GM21526 (cell line): ENCODE results near the gene POFUT1.

Experiments used
- ATAC-seq: cut with Tn5 transposase; IDR thresholded peaks from one replicate; pipeline ENCODE4 v1.9.1; 2021; ENCODE audit warnings: moderate library complexity; ENCODE audit not compliant: unreplicated experiment, low FRiP score

POFUT1 gene

DNA sequence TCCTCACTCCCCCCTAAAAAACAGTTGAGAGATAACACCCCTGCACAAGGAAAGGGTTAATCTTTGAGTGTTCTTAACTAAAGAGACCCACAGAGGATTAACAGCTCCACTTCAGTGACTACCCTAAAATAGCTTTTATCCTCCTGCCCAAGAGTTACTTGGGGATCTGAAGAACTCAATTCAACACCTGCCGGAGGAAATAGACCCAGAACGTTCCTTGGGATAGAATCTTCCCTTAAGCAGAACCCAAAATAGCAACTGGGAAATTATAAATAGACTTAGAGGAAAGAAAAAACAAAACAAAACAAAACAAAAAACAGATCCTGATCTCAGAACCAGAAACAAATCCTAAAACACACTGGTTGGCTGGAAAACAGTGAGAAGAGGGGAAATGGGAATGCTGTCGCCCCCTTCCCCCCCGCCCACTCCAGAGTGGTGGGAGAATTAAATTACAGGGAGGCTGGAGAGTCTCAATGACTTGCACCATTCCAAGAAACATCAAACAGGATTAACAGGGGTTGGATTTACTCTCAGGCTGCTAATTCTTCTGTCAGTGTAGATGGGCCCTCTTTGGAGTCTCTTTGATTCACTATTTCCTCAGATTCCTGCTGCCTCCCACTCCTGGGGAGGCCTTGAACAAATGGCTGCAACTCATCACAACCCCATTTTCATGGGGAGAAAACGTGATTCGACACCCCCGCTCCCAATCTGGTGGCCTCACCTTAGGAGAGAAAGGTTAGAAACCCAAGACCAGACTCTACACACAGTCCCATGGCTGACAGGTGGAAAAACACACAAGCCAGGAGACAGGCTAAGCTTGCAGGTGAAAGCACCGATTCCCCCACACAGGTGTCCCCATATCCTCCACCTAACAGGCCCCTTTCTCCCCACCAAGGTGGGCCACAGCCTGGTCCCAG is 1.6 kb upstream of the POFUT1 start:
- ATAC-seq, result no peak

DNA sequence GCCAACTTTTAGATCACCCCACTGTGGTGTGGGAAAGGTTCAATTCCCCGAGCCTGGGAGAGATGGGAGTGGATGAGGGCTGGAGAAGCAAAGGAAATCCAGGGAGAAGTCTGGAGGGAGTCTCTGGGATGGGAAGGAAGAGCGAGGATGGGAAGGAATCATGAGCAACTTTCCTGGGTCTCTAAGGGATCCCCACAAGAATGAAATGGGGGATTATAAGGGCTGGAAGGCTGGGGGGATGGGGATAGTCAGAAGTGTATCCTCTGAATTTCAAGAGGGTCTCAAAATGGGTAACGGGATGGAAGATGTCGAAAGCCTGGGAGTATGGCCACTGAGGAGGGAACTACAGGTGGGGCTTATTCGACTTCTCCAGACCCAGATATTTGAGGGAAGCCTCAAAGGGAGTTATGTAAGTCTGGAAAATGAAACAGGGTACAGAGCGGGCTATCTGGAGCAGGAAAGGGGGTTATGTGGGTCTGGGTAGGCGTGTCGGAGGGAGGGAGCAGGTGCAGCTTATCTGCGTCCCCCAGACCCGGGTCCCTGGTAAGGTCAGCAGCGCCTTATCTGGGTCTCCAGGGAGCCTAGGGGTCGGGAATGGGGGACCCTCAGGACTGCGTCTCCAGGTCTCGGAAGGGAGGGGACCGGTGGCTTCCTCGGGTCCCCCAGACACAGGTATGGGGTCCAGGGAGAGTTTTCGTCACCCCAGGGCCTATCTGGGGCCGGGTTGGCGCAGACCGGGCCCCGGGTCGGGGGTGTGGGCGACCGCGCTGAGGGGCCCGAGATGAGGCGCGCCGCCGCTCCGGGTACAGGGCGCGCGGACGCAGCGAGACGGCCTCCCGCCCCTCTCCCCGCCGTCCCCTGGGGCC is 687 bp upstream of the POFUT1 start:
- ATAC-seq, result no peak

DNA sequence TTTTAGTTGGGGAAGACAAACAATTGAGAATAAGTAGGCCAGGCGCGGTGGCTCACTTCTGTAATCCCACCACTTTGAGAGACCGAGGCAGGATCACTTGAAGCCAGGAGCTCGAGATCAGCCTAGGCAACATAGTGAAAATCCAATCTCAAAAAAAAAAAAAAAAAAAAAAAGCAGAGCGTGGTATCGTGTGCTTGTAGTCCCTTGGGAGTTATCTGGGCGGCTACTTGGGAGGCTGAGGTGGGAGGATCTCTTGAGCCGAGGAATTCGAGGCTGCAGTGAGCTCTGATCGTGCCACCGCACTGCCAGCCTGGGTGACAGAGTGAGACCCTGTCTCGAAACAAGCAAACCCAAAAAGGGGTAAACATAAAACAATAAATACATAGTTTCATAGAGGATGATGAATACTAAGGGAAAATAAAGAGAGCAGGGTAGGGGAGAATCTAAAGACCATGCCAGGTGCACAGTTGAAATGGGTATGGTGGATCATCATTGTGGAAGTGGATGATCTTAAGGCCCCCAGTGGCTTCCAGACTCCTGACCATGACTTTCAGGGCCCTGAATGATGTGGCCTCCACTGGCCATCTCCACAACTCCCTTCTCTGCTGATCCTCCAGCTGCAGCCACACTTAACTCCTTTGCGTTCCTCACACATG is 947 bp downstream of the POFUT1 start:
- no peak for ATAC-seq

DNA sequence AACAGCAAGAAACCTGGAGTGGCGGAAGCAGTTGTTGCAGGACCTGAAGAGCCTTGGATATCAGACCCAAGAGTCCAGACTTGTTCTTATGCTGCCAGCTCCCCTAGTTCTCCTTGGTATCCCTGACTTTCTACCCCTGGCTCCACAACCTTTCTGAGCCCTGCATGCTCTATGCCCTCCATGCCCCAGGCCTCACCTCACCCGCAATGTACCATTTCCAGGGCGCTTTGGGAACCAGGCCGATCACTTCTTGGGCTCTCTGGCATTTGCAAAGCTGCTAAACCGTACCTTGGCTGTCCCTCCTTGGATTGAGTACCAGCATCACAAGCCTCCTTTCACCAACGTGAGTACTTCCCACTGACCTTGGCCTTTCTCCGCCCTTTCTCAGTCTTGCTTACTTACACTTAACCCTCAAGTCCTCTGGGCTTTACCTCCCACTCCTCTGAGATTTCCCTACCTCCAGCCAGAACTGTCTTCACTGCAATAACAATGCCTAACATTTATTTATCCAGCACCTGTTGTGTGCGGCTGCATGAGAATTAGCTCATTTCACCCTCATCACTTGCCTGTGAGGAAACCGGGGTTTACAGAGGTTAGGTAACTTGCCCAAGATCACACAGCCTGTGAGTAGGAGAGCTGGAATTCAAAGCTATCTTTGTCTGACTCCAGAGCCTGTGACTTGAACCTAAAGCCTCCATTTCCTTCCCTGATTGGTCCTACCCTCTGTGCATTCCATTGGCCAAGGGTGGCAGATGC is 2.3 kb downstream of the POFUT1 start:
- no peak for ATAC-seq

DNA sequence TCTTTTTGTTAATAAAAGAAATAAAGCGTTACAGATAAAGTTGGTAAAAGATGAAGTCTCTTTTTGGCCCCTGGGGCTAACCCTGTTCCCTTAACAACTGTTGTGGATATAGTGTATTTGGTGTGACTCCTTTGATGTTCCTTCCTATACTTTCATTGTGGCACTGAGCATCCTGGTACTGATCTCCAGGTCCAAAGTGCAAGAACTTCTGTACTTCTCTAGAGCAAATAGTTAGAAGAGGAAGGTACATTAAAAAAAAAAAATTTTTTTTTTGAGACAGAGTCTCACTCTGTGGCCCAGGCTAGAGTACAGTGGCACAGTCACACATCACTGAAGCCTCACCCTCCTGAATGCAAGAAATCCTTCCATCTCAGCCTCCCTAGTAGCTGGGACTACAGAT is 6.2 kb downstream of the POFUT1 start:
- ATAC-seq, result no peak

DNA sequence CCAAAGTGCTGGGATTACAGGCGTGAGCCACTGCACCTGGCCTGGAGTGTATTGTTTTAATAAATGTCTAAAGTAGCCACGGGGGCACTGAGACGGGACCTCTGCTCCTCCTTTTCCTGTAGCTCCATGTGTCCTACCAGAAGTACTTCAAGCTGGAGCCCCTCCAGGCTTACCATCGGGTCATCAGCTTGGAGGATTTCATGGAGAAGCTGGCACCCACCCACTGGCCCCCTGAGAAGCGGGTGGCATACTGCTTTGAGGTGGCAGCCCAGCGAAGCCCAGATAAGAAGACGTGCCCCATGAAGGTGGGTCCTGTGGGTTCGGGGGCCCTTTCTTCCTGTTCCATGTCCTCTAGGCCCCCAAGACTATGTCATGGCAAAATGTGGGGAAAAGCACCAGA is 7.5 kb downstream of the POFUT1 start:
- ATAC-seq, result no peak

DNA sequence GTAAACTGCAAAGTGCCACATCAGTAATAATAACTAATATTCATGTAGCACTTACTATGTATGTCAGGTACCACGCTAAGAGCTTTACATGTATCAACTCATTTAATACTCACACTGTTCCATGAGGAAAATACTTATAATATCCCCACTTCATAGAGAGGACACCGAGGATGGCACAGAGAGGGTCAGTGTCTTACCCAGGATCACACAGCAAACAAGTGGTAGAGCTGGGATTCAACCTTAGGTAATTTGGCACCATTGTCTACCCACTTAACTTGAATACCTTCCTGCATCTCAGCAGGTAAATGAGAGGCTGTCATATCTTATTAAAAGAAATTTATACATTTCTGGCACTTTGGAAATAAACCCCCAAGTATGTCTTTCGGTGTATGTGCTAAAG is 8.0 kb downstream of the POFUT1 start:
- no peak for ATAC-seq

DNA sequence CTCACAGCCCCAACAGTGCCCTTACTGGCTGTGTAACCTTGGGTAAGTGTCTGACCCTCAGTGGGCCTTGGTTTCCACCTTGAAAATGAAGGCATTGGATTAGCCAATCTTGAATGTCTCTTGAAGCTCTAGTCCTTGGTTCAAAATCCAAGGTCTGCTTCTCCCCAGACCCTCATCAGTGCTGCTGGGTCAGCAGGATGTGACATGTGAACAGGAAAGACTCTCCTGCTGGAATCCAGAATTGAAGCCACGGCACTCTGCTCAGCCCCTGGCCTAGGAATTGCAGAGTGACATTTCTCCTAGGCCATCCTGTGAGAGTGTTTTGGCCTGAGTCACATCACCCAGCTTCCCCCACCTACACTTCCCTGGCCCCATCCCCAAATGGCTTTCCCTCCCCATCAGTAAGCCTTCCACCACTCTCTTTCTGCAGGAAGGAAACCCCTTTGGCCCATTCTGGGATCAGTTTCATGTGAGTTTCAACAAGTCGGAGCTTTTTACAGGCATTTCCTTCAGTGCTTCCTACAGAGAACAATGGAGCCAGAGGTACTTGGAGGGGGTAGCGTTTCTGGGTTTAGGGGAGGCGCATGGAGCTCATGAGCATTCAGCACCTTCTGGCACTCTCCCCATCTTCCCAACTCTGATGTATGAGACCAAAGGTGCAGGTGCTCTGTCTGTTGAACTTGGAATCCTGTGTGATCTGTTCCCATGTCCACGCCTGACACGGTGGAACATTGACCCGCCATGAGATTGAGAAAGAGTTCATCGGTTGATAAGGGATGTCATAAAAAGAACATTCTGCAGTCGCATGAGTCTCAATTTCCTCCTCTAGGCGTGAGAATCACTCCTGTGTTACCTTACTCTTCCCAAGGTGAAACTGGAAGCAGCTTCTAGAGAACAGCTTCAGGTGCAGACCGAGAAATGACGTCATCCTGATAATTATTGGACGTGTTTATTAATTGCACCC is 8.8 kb downstream of the POFUT1 start:
- no peak for ATAC-seq

DNA sequence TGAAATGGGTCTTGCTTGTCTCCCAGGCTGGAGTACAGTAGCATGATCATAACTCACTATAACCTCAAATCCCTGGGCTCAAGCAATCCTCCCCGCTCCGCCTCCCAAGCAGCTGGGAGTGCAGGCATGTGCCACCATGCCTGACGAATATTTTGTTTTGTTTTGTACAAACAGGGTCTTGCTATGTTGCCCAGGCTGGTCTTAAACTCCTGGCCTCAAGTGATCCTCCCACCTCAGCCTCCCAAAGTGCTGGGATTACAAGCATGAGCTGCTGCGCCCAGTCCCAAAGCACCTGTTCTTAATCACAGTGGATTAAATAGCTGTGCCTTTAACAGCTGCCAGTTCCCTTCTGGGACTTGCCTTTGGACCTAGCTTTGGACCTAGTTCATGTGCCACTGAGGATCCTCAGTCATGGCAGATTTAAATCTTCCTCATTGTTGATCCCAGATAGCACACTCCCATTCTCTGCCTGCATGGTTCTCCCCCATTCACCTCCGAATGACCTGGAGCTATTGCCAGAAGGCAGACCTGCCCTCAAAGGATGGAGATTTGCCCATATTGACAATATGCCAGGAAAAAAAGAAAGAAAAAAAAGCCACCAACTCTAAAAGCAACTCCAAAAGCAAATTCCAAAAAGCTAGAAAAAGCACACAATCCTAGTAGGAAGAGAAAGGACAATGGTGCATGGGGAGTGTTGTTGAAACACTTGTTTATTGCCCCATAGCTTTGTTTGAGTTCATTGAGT is 10.6 kb downstream of the POFUT1 start:
- ATAC-seq, result no peak

DNA sequence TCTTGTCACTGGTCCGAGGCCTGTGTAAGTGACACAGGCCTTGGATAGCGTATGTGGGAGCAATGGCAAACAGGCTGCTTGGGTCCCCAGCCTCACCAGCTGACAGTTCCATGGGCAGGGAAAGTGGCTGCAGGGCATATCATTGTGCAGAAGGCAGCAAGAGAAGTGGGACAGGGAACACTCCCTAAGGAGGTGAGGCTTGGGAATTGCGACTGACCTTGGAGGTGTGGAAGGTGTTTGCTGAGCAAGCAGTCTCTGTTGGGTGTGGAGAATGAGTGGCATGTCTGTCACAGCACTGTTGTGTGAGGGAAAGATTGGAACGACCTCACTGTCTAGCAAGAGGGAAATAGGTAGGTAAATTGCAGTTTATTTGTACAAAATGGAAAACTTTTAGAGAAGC is 16.8 kb downstream of the POFUT1 start:
- no peak for ATAC-seq

DNA sequence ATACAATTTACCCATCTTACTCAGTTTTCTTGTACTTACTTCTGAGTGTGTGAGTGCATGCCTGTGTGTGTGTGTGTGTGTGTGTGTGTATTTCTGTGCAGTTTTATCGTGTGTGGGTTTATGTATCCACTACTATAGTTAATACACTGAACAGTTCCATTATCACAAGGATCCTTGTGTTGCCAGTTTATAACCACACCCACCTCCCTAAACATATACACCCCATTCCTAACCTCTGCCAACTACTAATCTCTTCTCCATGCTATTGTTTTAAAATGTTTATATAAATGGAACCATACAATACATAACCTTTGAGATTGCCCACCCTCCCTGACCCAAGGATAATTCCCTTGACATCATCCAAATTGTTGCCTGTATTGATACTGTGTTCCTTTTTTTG is 18.7 kb downstream of the POFUT1 start:
- ATAC-seq, result no peak

DNA sequence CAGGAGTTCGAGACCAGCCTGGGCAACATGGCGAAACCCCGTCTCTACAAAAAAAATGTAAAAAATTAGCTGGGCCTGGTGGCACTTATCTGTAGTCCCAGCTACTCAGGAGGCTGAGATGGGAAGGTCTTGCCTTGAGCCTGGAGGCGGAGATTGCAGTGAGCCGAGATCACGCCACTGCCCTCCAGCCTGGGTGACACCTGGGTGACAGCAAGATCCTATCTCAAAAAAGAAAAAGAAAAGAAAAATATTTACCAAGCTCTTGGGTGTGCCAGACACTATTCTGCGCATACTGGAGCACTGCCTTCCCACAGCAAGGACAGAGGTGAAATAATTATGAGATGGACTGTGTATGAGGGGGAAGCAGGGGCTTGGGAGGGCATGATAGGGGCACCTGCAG is 19.6 kb downstream of the POFUT1 start:
- ATAC-seq, result no peak

DNA sequence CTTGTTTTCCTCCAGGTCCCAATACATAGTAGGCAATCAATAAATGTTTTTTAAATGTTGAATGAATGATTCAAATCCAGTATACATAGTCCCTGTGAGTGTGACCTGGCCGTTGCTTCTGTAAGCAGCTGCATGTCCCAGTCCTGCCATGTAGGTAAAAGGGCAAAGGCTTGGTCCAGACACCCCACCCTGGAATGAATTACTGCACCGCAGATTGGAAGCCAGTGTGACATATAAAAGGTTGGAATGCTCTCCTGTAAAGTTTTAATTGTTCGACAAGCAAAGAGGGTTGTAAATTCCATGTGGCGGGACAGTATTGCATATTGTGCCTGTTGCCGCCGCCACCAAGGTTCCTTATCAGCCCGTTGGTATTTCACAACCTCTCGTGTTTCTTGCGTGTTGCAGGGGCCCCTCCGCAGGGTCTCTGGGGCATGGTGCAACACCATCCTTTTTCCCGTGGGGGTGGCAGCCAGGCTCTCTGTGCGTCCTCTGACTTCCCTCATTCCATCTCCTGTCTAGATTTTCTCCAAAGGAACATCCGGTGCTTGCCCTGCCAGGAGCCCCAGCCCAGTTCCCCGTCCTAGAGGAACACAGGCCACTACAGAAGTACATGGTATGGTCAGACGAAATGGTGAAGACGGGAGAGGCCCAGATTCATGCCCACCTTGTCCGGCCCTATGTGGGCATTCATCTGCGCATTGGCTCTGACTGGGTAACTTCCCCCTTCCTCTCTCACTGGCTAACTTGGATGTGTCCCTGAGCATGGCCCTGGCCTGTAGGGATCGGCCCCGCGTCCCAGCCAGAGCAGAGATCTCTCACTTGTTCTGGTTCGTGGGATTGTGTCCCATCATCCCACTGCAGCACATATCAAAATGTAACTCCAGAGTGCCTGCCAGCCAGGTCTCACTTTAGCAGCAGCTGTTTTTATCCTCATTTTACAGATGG is 20.3 kb downstream of the POFUT1 start:
- no peak for ATAC-seq

DNA sequence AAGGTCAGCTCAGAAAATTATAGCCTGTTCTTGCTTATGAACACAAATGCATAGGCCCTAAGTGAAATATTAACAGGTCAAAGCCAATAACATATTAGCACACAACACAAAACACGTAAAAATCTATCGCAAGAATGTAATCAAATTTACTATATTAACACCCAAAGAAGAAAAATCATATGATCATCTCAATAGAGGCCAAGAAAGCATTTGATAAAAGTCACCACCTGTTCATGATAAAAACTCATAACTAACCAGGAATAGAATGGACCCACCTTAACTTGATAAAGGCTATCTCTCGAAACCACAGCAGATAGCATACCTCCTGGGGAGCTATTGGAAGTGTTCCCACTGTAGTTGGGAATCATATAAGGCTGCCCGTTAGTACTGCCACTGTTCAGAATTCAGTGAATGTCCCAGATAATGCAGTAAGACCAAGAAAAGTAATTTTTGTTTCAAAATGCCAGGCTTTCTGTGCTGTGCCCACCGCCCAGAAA is 21.6 kb downstream of the POFUT1 start:
- ATAC-seq, result no peak

DNA sequence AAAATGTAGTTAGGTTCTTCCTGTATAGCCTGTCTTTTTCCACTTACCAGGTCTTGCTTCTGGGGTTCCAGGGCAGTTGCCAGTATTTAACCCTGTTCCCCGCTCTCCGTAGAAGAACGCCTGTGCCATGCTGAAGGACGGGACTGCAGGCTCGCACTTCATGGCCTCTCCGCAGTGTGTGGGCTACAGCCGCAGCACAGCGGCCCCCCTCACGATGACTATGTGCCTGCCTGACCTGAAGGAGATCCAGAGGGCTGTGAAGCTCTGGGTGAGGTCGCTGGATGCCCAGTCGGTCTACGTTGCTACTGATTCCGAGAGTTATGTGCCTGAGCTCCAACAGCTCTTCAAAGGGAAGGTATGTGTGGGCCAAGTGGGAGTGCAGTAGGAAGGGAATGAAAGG is 23.0 kb downstream of the POFUT1 start:
- ATAC-seq, result no peak

DNA sequence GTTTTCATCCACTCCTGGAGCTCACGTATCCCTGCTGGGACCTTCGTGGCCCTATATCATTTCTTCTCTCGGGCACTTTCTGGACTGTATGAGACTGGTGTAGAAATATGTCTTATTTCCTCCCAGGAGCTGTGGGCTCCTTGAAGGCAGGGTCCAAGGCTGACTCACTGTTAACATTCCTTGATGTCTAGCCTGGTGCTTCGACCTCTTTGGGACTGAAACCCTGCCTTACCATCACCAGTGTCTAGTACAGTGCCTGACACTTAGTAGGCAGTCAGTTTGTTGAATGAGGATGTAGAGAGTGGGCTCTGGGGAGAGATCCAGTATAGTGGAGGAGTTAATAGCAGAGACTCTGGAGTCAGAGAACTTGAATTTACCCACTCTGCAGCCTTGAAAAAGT is 23.6 kb downstream of the POFUT1 start:
- ATAC-seq, result no peak

DNA sequence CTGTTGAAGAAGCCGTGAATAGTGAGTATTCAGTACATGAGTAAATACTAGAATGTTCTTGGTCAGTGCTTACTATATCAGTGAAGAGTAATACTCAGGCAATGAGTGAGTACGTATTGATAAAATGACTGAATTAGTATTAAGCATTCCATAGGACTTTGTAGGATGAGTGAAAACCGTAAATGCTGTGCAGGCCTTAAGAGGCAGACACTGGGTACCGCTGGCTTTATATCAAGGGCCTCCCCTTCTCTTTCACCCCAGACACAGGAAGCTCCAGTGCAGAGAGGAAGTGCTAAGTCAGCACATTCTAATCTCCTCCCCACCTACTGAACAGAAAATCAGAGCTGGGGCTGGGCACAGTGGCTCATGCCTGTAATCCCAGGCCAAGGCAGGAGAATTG is 24.2 kb downstream of the POFUT1 start:
- ATAC-seq, result no peak
